HG03060 (cell line): ENCODE results near the gene LPCAT4.

Experiments
- ATAC-seq: cut with Tn5 transposase; IDR thresholded peaks from one replicate; pipeline ENCODE4 v1.9.1; 2021; ENCODE audit warnings: low read depth, moderate number of reproducible peaks; ENCODE audit not compliant: unreplicated experiment

LPCAT4 gene

DNA sequence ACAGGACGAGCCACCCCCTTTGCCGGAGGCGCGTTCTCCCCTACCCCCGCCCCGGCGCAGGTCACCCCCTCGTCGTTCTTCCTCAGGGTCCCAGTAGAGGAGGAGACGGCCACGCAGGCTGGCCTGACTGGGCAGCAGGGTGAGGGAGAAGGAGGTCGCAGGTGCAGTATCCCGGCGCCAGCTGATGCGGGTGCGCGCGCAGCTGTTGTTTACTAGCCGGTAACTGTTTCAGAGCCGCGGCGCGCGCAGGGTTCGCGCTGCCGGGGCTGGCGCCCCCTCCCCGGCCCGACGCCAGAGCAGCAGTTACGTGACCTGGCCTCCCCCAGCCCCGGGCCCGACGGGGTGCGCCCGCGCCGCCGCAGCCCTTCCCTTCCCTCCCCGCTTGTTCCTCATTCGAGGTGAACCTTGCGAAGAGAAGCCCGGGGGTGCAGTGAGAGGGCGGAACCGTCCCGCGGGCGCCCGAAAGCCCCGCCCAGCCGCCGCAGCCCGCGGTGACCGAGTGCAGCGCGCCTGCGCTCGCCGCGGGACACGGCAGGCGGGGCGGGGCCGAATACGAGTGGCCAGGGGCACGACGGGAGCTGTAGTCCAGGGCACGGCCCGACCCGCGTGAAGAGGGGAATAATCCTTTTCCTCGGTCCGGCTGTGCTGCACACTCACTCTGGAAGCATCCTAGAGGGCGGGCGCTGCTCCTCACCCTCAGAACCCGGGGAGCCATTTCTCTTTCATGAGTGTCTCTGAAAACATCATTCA, 29.3 kb downstream of the LPCAT4 start, which contains the start of gene SLC12A6:
SLC12A6 (minus strand) TSS at position 225 of the 750 bp plus-strand sequence. CDS start 1,101 bp downstream, outside the sequence.
- peak; percentile 26 for ATAC-seq

DNA sequence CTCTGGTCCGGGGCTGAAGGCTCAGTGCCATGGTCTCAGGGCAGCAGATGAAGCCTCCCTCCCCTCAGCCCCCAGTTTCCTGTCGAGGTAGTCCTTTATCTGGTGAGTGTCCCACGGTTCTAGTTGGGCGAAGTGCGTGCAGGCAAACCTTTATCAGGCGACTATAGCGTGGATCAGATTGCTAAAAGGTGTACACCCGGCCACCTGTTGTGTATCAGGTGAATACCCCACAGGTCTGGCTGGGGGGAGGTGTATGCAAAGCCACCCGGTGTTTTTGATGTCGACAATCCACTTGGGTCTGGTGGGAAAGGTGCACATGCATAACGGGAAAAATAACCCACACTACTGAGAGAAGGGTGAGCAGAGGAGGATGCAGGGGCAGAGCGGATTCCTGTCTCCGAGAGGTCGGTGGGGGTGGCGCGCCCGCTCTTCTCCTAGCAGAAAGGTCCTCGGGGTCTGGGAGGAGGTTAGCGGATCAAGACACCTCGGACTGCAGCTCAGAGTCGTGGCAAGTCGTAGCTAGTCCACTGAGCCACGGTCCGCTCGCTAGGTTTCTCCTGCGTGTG, 29.9 kb downstream of the LPCAT4 start:
- no peak for ATAC-seq

DNA sequence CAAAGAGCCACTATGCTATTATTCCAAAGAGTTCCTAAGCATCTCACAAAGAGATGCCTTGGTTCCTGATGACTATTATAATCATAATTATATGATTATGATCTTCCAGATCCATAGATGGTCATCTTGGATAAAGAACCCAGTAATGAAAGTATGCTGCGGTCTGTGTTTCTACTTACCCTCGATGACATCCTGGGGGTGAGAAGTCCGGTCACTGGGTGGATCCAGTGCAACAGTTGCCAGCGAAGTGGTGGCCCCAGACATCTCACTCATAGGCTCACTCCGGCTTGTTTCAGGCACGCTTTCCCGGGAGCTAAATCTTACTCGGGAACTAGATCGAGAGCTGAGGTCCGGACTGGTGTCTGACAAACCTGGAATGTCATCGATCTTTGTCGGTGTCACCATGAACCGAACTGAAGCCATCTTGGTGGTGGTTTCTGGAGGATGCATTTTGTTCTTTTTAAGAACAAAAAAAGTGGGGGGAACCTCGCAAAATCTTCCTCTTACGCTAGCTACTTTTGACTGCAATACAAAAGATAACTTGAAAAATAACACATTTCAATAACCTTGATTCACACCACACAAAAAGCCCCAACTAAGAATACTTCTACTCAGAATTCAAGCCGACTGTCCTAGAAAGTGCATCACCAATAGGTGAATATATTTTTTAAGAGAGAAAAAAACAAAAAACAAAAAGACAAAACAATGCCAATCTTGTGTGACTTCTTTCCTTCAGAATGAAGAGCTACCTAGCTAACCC, 30.6 kb downstream of the LPCAT4 start:
- ATAC-seq, result no peak

DNA sequence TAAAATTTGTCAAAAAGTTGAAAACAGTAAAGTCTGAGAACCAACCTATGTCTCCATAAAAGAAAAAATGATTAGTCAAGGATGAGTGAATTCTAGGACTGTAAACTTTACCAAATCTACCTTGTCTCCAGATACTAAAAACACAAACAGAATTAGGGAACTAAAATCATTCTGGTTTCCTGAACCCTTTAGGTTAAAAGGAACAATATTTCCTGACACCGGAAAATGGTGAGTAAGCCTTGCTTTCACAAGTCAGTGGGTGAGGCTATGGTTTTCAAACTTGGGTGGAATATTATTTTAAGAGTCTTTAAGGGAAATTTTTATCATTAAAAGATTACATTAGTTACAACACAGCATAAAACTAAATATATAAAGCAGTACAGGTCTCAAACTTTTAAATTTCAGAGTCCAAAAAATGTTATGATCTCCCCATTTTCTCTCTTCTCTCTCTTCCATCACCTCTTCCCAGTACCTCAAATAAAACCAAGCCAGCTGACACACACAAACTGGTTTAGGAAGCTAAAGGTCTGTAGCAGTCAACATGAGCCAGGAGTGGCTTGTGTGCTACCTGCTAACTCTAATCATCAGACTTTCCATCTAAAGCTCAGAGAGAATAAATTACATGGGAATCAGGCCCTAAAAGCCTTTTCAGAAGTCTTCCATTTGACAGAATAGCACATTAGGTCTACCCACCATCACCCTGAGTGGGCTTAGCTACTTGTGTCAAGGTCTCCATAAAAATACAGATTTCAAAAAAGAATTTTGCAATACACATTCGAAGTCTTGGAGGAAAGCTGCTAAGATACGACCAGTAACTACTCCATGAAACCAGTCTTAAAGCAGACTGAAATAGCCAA, 31.6 kb downstream of the LPCAT4 start:
- no peak for ATAC-seq

DNA sequence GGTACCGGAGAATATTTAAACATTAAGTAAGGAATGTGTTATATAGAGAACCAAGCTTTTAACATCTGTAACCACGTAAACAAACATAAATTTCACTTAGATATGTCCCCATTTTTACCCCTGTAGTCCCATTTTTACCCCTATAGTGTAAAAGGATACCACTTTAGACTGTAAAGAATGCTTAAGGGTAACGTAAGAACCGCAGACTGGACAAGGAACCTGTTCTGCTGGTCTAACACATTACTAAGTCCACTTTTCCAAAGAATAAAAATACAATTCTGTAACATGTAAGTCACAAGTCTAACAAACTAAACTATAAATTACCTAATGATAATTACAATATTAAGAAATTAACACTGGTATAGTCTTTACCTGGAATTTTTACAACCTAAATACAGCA, 32.3 kb downstream of the LPCAT4 start:
- no peak for ATAC-seq

DNA sequence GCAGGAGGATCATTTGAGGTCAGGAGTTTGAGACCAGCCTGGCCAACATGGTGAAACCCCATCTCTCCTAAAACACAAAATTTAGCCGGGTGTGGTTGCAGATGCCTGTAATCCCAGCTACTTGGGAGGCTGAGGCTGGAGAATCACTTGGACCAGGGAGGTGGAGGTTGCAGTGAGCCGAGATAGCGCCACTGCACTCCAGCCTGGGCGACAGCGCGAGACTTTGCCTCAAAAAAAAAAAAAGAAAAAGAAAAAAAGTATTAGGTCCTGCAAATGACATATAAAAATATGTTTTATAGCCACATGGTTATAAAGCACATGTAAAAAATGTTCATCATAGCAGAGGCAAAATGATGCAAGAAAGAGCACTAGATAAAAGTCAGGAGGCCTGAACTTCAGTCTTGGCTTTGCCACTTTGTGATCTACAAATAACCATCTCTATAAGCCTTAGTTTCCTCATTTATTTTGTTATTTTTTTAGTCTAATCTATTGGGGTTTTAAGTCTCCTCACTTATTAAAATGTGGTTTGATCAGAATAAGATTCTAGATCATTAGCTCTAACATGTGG, 34.4 kb downstream of the LPCAT4 start:
- ATAC-seq, result no peak

DNA sequence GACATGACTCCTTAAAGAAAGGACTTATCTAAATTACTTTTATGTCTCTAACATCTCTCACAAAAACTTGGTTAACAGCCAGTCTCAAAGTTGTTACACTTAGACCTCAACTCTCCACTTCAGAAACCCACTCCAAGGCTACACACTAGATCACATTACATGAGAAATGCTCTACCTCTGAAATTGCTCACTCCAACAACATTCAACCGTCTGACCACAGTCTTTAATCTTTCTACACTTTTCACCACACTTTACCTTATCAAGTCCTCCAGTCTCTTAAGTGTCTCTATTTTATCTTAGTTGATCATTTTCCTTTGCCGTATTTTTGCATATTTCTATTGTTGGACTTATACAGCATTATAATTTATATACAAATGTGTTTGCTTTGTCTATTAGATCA, 35.2 kb downstream of the LPCAT4 start:
- ATAC-seq, result no peak

DNA sequence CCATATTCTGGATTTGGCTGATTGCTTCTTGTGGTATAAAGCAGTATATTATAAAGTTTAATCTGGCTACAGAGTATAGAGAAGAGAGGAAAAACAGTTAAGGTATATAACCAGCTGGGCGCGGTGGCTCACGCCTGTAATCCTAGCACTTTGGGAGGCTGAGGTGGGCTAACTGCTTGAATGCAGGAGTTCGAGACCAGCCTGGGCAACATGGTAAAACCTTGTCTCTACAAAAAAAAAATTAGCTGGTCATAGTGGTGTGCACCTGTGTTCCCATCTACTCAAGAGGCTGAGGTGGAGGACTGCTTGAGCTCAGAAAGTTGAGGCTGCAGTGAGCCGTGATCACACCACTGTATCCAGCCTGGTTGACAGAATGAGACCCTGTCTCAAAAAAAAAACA, 36.7 kb downstream of the LPCAT4 start:
- ATAC-seq, result no peak

DNA sequence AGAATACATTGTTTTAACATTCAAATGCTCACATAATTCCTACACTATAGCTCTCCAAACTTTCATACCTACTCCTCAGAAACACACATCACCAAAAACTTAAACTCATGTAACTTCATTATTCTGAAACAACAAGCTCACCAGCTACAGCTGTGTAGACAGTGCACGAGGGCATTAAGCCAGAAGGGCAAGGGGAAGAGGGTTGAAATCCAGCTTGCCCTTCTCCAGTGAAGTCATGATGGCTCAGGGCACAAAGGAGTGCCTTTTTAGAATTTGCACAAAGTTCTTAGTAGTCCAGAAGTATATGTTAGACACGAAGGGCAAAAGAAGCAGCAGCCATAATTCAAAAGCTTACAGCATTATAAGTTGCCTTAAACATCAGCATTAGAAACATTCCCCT, 38.0 kb downstream of the LPCAT4 start:
- ATAC-seq, result no peak

DNA sequence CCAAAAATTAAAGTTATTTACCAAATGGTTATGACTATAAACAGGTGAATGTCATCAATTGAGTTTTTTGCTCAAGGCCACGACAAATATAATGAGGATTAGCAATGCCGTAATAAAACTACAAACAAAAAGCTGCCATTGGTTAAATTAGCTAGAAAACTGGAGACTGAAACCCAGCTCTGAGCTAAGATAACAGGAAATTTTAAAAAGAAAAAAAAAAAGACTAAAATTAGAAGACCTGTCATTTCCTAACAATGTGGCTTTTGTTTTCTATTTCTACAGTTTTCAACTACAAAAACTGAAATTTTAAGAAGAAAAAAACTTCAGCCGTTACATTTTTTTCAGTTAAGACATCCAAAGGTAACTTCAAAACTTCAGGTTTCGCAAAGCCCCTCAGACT, 39.1 kb downstream of the LPCAT4 start:
- ATAC-seq, result no peak

DNA sequence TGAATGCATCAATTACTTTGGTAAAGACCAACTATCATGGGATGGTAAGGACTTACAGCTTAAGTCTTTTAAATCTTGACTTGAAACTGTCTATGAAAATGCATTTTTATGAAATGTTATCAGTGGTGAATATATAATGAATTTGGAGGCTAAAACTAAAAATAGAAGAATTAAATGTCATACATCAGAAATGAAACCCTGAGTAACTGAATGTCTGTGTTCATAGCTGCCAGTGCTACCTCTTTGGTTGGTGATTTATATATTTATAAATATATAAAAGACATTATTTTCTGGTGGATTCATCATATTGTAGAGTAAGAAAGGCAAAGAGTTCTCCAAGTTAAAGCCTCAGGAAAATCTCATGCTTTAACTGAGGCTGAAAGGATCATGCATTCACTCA, 41.6 kb downstream of the LPCAT4 start:
- ATAC-seq, result no peak

DNA sequence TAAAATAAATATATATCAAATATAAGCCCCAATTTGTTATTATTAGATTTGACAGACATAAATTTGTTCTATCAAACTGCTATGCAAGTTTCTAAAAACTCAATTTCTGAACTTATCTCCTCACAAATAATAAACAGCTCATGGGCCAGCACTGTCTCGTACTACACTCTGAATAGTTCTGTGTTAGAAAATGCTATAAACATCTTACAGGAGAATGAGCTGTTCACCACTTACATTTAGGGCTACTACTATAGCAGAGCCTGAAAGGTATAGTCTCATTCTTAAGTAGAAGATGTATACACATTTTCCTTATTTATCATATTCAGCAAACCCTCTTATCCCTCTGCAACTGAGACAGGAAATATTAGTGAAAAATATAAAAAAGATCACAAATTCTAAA, 42.1 kb downstream of the LPCAT4 start:
- no peak for ATAC-seq

DNA sequence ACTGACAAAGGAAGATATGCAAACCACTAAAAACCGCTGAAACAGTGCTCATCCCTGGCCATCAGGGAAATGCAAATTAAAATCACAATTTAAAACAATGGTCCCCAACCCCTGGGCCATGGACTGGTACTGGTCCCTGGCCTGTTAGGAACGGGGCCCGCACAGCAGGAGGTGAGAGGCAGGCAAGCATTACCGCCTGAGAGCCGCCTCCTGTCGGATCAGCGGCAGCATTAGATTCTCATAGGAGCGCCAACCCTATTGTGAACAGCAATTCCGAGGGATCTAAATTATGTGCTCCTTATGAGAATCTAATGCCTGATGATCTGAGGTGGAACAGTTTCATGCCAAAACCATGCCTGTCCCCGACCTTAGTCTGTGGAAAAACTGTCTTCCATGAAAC, 43.8 kb downstream of the LPCAT4 start:
- ATAC-seq, result no peak

DNA sequence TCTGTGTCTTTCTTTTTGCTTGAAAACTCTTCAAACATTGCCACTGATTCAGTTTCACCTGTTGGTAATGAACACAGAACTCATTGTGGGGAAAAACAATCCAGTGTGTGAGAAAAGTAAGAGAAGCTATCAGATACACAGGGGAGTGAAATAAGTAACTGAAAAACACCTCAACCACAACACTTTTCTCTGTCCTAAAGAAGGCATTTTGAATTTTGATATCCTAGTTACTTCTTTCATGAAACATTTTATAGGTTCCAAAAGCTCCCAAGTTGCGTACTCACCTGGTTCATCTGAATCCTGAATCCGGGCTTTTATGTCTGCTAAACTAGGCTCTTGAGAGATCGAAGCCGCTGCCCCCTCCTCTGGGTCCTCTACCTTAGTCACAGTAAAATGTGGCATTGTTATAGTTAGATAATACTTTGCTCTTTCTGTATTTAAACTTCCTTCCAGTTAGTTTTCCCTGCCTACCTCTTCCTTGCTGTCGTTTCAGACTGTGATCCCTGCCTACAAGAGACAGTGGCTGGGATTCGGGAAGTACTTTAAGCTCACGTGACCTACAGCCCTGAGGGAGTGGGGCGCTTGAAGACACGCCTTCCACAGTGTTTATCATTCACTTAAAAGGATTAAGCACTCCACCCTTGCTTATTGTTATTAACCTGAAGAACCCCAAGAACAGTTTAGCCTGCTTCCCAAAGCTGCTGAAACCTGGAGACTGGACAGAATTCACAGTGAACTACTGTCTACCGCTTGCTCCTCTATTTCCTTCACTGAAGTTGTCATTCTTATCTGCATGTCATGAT, 48.5 kb downstream of the LPCAT4 start:
- no peak for ATAC-seq

DNA sequence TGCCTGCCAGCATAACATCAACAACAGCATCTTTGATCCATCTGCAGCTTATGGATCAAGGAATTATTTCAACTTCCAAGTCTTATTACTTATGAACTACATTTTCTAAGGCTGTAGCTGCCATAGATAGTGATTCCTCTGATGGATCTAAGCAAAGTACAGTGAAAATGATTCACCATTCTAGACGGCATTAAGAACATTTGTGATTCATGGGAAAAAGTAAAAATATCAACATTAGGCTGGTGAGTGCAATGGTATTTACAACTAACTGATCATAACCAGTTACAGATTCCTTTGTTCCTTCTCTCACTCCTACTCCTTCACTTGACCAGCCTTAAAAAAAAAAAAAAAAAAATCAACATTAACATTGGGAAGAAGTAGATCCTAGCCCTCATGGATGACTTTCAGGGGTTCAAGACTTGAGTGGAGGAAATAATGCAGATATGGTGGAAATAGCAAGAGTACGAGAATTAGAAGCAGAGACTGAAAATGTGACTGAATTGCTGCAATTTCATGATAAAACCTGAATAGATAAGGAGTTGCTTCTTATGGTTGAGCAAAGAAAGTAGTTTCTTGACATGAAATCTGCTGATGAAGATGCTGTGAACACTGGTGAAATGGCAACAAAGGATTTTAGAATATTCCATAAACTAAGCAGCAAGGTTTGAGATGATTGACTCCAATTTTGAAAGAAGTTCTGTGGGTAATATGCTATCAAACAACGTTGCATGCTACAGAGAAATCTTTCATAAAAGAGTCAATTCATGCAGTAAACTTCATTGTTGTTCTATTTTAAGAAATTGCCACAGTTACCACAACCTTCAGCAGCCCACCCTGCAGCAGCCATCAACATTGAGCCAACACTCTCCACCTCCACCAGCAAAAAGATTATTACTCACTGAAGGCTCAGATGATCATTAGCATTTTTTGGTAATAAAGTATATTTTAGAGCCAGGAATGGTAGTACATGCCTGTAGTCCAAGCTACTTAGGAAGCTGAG, 52.2 kb downstream of the LPCAT4 start:
- no peak for ATAC-seq

DNA sequence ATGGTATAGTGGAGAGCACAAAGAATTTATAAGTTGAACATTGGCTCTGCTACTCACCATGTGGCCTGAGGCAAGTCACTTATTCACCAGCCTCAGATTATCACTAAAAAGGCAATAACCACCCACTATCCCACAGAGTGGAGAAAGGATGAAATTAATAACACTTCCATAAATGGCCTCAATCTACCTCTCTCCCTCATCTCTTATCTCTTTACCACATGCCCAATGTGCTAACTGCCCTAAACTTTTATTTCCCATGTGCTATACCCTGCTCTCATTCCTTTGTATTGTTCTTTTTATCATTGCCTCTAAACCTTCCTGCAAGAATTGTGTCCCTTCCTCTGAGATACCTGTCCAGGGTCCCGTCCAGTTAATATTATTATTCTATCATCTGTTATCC, 55.4 kb downstream of the LPCAT4 start:
- no peak for ATAC-seq
